ENCODE data around the gene TAPBP. TPM values are rescaled to one million over a fixed set of nuclear protein-coding genes. Genes with fewer than 3 reads are reported as not detected.

TAPBP gene
- total RNA-seq, 2 donors from 2014 or later, result 269 to 344 TPM

DNA sequence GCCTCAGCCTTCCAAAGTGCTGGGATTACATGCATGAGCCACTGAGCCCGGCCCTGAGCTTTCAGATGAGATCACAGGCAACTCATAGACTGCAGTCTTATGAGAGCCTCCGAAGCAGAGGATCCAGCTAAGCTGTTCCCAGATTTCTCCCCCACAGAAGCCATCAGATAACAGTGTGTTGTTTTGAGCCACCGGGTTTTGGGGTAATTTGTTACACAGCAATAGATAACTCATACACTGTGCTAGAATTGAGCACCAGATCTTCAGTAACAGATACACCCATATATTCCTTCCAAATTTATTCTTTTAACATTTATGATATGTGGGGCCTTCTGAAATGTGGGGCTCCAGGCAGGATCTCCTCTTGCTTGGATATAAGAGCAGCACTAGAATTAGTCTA is 22.6 kb upstream of the TAPBP start:
- DNase-seq, result no peak
- H3K4me1 Mint-ChIP-seq, result peaks cover 3% of the 10 kb centered on the region
- ATAC-seq, result no peak
- no peak overlapping the region for H3K27ac Mint-ChIP-seq
- no peaks in the 10 kb centered on the region for H3K27me3 Mint-ChIP-seq
- no peaks in the 10 kb centered on the region for H3K9me3 ChIP-seq (ENCODE audit: control insufficient read depth, low read length, poor library complexity, severe bottlenecking)
- no peaks in the 10 kb centered on the region for H3K36me3 Mint-ChIP-seq (ENCODE audit: low read depth)
- no peak overlapping the region for H3K4me3 Mint-ChIP-seq

DNA sequence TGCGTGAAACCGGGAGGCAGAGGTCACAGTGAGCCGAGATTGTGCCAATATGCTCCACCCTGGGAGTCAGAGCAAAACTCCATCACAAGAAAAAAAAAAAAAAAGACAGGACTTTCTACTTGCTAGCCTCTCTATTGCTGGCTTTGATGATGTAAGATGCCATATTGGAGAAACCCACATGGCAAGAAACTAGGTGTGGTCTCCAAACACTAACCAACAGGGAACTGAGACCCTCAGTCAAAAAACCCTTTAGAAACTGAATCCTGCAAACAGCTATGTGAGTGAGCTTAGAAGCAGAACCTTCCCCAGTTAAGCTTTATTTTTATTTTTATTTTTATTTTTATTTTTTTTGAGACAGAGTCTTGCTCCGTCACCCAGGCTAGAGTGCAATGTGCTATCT is 22.0 kb upstream of the TAPBP start:
- DNase-seq (no peak), ATAC-seq (no peak)
- peaks cover 3% of the 10 kb centered on the region for H3K4me1 Mint-ChIP-seq
- no peak overlapping the region for H3K4me3 Mint-ChIP-seq
- peak overlapping the region; percentile 56 for H3K27ac Mint-ChIP-seq
- H3K36me3 Mint-ChIP-seq (ENCODE audit: low read depth), result no peaks in the 10 kb centered on the region
- no peaks in the 10 kb centered on the region for H3K9me3 ChIP-seq (ENCODE audit: control insufficient read depth, low read length, poor library complexity, severe bottlenecking)
- H3K27me3 Mint-ChIP-seq, result no peaks in the 10 kb centered on the region

DNA sequence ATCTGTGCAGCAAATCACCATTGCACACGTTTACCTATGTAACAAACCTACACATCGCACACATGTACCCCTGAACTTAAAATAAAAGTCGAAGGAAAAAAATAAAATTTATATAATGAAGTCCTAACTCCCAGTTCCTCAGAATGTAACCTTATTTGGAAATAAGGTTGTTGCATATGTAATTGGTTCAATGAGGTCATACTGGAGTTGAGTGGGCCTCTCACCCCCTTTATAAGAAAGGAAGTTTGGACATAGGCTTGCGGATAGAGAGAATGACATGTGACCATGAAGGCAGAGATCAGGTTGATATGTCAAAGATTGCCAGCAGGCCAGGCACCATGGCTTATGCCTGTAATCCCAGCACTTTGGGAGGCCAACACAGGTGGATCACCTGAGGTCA is 19.8 kb upstream of the TAPBP start:
- no peak for DNase-seq
- no peak overlapping the region for H3K4me3 Mint-ChIP-seq
- ATAC-seq, result no peak

DNA sequence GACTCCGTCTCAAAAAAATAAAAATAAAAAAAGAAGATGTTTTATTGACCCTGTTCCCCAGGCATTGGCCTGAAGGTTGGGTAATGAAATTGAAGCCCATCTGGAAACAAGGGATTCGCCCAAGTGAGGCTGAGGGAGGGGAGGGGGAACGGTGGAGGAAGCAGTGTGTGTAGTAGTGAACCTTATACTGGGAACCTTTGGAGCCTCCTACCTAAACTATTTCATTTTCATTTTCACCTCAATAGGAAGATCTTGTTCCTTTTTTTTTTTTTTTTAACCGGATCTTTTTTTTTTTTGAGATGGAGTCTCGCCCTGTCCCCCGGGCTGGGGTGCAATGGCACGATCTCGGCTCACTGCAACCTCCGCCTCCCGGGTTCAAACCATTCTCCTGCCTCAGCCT is 16.9 kb upstream of the TAPBP start:
- no peak overlapping the region for H3K4me3 Mint-ChIP-seq
- peaks cover 7% of the 10 kb centered on the region for H3K4me1 Mint-ChIP-seq
- no peaks in the 10 kb centered on the region for H3K9me3 ChIP-seq (ENCODE audit: control insufficient read depth, low read length, poor library complexity, severe bottlenecking)
- H3K27ac Mint-ChIP-seq, result peak overlapping the region; percentile 43
- H3K27me3 Mint-ChIP-seq, result no peaks in the 10 kb centered on the region
- ATAC-seq, result no peak
- H3K36me3 Mint-ChIP-seq (ENCODE audit: low read depth), result no peaks in the 10 kb centered on the region
- no peak for DNase-seq

More for the DNA sequence above, 19.8 kb upstream of the TAPBP start:
- peak overlapping the region; percentile 54 for H3K27ac Mint-ChIP-seq
- H3K27me3 Mint-ChIP-seq, result no peaks in the 10 kb centered on the region
- H3K9me3 ChIP-seq (ENCODE audit: control insufficient read depth, low read length, poor library complexity, severe bottlenecking), result no peaks in the 10 kb centered on the region
- peaks cover 4% of the 10 kb centered on the region for H3K4me1 Mint-ChIP-seq
- no peaks in the 10 kb centered on the region for H3K36me3 Mint-ChIP-seq (ENCODE audit: low read depth)

DNA sequence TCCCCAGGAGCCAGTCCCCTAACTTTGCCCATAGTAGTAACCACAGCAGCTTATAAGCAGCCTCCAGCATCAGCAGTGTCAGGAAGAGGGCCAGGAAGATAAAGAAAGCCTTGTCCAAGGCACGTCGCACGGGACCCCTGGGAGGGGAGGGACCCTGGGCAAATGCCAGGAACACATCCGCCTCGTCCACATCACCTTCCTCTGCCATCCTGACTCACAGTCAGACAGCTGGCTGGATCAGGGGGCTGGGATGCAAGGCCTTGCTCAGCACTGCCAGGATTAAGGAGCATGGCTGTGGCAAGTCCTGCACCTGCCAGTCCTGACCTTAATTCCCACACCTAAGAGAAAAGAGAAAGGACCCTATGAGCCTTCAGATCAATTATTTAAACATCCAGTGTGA is 15.2 kb upstream of the TAPBP start:
- no peak for DNase-seq
- Mint-ChIP-seq H3K27ac (no peak overlapping the region), H3K27me3 (no peaks in the 10 kb centered on the region), H3K4me1 (peaks cover 5% of the 10 kb centered on the region), H3K36me3 (ENCODE audit: low read depth) (no peaks in the 10 kb centered on the region), H3K4me3 (no peak overlapping the region)
- no peak for ATAC-seq
- no peaks in the 10 kb centered on the region for H3K9me3 ChIP-seq (ENCODE audit: control insufficient read depth, low read length, poor library complexity, severe bottlenecking)

DNA sequence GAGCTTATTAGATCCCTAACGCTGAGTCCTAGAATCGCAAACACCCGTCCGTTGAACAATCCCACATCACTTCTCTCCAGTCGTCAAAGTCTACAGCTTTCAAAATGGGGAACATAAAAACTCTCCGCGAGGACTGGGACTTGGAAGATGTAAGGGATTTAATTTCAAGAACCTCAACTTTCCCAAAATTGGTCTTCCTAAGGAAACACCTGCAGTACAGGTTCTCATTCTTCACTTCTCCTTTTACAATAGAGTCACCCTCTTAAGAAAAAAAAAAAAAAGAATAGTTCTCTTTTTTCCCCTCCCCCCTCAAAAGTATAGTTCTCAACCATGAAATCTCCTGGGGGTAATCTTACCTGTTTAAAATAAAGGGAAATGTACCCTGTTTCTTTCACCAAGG is 10.2 kb upstream of the TAPBP start:
- no peaks in the 10 kb centered on the region for H3K9me3 ChIP-seq (ENCODE audit: control insufficient read depth, low read length, poor library complexity, severe bottlenecking)
- ATAC-seq (no peak), DNase-seq (no peak)
- Mint-ChIP-seq H3K27me3 (no peaks in the 10 kb centered on the region), H3K36me3 (ENCODE audit: low read depth) (peaks cover 11% of the 10 kb centered on the region), H3K4me1 (peaks cover 42% of the 10 kb centered on the region), H3K4me3 (peak overlapping the region; percentile 100), H3K27ac (peak overlapping the region; percentile 100)

DNA sequence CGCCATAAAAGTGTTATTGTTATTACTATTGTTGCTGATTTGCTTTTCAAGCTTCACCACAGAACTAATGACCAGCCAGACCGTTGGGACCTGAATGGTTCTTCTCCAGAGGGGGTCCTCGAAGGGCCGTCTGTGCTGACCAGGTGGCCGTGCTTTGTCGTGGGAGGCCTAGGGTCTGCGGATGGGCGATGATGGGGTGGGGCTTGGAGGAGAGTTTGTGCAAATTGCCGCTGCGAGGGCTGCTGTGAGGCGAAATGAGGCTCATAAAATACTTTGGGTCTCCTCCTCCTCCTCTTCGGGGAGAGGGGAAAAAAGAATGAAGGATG is 9.7 kb upstream of the TAPBP start:
- peak overlapping the region; percentile 100 for H3K27ac Mint-ChIP-seq
- no peak for ATAC-seq
- H3K4me1 Mint-ChIP-seq, result peaks cover 46% of the 10 kb centered on the region

DNA sequence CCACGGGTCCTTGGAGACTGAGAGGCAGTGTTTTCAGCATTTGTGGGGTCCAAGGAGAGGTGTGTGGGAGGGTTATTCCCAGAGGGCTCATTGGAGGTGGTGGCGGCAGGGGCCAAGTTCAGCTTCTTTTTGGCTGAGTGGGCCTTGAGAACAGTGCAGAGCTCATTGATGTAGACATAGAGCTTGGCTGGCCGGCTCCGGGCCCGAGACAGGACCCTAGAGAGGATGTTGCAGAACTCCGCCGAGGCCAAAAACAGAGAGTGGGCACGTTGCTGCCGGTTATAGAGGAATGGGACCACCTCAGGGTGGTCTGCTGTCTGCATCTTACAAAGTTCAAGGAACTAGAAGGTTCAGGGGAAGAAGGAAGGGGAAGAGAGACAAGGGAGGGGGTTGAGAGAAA is 7.3 kb upstream of the TAPBP start:
- DNase-seq, result no peak
- no peaks in the 10 kb centered on the region for H3K9me3 ChIP-seq (ENCODE audit: control insufficient read depth, low read length, poor library complexity, severe bottlenecking)
- peak overlapping the region; percentile 100 for H3K27ac Mint-ChIP-seq
- peaks cover 17% of the 10 kb centered on the region for H3K36me3 Mint-ChIP-seq (ENCODE audit: low read depth)
- ATAC-seq, result no peak
- H3K27me3 Mint-ChIP-seq, result no peaks in the 10 kb centered on the region
- peak overlapping the region; percentile 100 for H3K4me3 Mint-ChIP-seq
- peaks cover 59% of the 10 kb centered on the region for H3K4me1 Mint-ChIP-seq

More for the DNA sequence above, 9.7 kb upstream of the TAPBP start:
- H3K9me3 ChIP-seq (ENCODE audit: control insufficient read depth, low read length, poor library complexity, severe bottlenecking), result no peaks in the 10 kb centered on the region
- H3K4me3 Mint-ChIP-seq, result peak overlapping the region; percentile 100
- no peaks in the 10 kb centered on the region for H3K27me3 Mint-ChIP-seq
- no peak for DNase-seq
- H3K36me3 Mint-ChIP-seq (ENCODE audit: low read depth), result peaks cover 13% of the 10 kb centered on the region

DNA sequence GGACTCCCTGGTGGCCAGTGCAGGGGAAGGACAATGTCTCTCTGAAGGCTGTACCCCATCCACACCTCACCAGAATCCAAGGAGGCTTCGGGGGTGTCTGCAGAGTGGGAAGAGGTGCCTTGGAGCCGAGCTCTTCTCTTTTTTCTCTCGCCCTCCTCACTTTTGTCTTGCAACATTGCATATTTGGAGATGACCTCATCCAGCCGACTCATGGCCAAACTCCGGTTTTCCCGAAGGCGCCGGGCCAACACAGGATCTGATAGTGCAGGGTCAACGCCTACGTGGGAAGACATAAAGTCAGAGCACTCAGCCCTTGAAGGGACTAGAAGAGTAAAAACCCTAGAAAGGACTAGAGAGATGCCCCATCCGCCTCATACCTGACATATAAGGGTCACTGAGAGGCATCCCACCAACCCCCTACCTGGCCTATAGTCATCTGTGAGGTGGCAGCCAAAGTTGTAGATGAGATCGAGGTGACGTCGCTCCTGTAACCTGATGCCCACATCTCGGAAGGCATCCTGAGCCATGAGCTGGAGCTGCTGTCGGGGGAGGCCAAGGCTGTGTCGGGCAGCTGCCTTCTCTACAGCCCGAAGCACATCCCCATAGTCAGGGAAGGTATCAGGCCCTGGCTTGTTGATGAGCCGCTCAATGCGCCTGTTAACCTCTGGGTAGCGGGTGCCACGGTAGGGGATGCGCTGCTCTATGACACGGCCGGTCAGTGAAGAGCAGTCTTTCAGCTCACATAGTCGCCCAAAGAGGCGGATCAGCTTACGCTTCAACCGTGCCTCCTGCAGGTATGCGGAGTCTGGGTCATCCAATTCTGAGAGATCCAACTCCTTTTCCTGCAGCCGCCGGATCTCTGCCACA is 6.7 kb upstream of the TAPBP start:
- Mint-ChIP-seq H3K27ac (peak overlapping the region; percentile 100), H3K4me1 (peaks cover 57% of the 10 kb centered on the region), H3K4me3 (peak overlapping the region; percentile 100), H3K27me3 (no peaks in the 10 kb centered on the region), H3K36me3 (ENCODE audit: low read depth) (peaks cover 18% of the 10 kb centered on the region)
- no peaks in the 10 kb centered on the region for H3K9me3 ChIP-seq (ENCODE audit: control insufficient read depth, low read length, poor library complexity, severe bottlenecking)
- no peak for ATAC-seq
- DNase-seq, result no peak

DNA sequence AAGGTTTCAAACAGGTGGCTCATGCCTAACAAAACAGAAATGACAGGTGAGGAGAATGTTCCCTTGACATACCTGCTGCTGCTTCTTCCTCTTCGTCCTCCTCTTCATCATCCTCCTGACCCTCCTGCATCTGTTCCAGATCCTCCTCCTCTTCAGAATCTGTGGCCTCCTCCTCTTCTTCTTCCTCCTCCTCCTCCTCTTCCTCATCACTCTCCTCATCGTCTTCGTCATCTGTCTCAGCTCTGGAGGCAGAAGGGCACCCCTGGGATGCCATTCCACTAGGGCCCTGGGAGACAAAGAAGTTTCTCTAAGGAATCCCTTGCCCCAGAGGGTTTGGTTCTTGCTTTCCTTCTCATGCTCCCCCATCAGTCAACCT is 6.0 kb upstream of the TAPBP start:
- H3K9me3 ChIP-seq (ENCODE audit: control insufficient read depth, low read length, poor library complexity, severe bottlenecking), result no peaks in the 10 kb centered on the region
- H3K4me1 Mint-ChIP-seq, result peaks cover 62% of the 10 kb centered on the region
- no peak for ATAC-seq
- peak overlapping the region; percentile 78 for H3K4me3 Mint-ChIP-seq
- peak overlapping the region; percentile 100 for H3K27ac Mint-ChIP-seq
- peaks cover 18% of the 10 kb centered on the region for H3K36me3 Mint-ChIP-seq (ENCODE audit: low read depth)
- no peak for DNase-seq
- H3K27me3 Mint-ChIP-seq, result no peaks in the 10 kb centered on the region

DNA sequence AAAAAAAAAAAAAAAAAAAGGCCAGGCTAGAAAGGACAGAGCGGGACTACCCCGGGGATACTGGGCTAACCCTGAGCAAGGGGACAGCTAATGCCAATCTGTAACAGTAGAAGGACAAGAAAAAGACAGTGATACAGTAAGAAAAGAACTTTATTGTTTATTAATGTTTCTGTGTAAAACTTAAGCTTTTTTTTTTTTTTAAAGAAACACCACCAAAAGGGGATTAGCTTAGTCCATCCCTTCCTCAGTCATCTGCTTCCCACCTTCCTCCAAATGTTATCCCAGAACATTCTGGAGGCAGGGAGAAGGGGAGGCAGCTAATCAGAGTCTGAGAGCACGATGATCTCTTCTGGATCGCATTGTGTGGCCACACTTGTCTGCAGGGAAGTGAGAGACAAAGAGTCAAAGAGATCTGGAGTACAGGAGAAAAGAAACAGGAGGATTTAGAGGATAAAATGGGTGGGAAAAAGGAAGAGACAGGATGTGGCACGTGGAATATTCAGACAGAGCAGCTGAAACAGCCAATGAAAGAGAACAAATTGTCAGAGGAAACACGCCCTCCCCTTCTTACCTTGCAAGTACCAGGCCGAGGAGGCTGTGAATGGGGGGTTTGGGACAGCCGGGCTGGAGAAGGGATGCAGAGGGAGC is 4.7 kb upstream of the TAPBP start:
- Mint-ChIP-seq H3K4me3 (peak overlapping the region; percentile 96), H3K4me1 (peaks cover 66% of the 10 kb centered on the region), H3K36me3 (ENCODE audit: low read depth) (peaks cover 18% of the 10 kb centered on the region), H3K27ac (peak overlapping the region; percentile 99), H3K27me3 (no peaks in the 10 kb centered on the region)
- ATAC-seq (no peak), DNase-seq (no peak)
- H3K9me3 ChIP-seq (ENCODE audit: control insufficient read depth, low read length, poor library complexity, severe bottlenecking), result no peaks in the 10 kb centered on the region

DNA sequence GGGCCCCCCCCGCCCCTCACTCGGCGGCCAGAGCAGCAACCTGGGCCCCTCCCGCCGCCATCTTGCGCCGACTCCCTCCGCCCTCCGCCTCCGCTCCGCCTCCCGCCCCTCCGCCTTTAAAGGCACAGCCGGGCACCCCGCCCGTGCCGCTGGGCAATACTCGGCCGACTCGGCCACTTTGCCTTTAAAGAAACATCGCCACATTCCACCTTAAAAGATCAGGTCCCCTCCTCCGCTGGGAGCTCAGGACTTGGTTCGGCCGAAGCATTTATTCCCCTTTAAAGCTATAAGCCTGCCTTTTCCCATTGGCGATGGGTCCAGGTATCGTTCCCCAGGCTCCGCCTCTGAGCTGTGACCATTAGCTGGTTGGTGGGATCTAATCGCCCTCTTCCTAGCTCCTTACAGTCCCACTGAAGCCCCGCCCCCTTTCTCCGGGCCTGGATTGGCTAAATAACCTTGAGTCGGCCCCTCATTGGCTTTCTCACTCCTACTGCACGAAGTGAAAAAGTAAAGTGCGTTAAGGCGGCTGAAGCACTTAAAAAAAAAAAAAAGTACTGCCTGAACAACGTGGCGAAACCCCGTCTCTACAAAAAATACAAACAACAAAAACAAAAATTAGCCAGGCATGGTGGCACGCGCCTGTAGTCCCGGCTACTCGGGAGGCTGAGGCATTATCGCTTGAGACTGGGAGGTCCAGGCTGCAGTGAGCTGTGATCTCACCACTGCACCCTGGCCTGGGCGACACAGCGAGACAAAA is 4.0 kb upstream of the TAPBP start, which contains the start of gene ZBTB22:
TSS of gene ZBTB22 (minus strand) at position 76 of the 757 bp plus-strand sequence. CDS start 828 bp downstream, outside the sequence.
- Mint-ChIP-seq H3K36me3 (ENCODE audit: low read depth) (peaks cover 18% of the 10 kb centered on the region), H3K4me1 (peaks cover 63% of the 10 kb centered on the region), H3K27ac (peak within 1 kb of the TSS; percentile 99), H3K27me3 (no peaks in the 10 kb centered on the region), H3K4me3 (peak within 1 kb of the TSS; percentile 96)
- H3K9me3 ChIP-seq (ENCODE audit: control insufficient read depth, low read length, poor library complexity, severe bottlenecking), result no peaks in the 10 kb centered on the region
- DNase-seq (peak; percentile 88 to 92 (median 91)), ATAC-seq (peak; percentile 61)

DNA sequence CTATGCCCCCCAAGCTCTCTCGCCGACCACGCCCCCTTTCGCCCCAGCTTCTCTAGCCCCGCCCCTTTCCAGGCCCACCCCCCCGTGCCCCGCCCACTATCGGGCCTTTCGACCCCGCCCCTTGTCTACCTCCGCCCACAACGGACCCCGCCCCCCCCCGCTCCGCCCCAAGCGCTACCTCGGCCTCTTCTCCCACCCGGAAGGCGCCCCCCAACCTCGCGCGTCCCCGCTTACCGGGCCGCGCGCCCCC is 3.5 kb upstream of the TAPBP start:
- no peaks in the 10 kb centered on the region for H3K9me3 ChIP-seq (ENCODE audit: control insufficient read depth, low read length, poor library complexity, severe bottlenecking)
- peak in 1 of 3 donors; percentile 55 for DNase-seq
- no peak for ATAC-seq
- peak overlapping the region; percentile 99 for H3K27ac Mint-ChIP-seq
- H3K27me3 Mint-ChIP-seq, result no peaks in the 10 kb centered on the region
- peaks cover 17% of the 10 kb centered on the region for H3K36me3 Mint-ChIP-seq (ENCODE audit: low read depth)
- H3K4me1 Mint-ChIP-seq, result peaks cover 63% of the 10 kb centered on the region
- peak overlapping the region; percentile 96 for H3K4me3 Mint-ChIP-seq

All from T-helper 17 cell (primary cell).